CD4-positive, alpha-beta T cell (primary cell): ENCODE results near the gene DHPS. TPM values are rescaled to one million over a fixed set of nuclear protein-coding genes. Genes with fewer than 3 reads are reported as not detected.

Source experiments
- ATAC-seq: fragments of 200-7000 bp; cut with Tn5 transposase; one replicate; pipeline ENCODE4 v1.10.0; 2022; ENCODE audit warnings: mild to moderate bottlenecking; ENCODE audit not compliant: poor library complexity
- CTCF ChIA-PET: fragments of 350-600 bp; sonication (Branson Sonifier 250); formaldehyde crosslinking; loops from one replicate; lab custom pipeline; 2021; ENCODE audit warnings: antibody characterized with exemption, inconsistent platforms; lab: Charles Lee
- POLR2A ChIA-PET: fragments of 350-600 bp; sonication (Branson Sonifier 250); formaldehyde crosslinking; loops from one replicate; lab custom pipeline; 2021; ENCODE audit warnings: antibody characterized with exemption, inconsistent platforms; lab: Charles Lee
- DNase-seq, 14 experiments: peaks; one replicate each; pipeline ENCODE4 v3.0.0-alpha.2; 2013 to 2020; ENCODE audit warnings: mixed read lengths in 2 of 14
- H3K27ac ChIP-seq, 2 donors: one replicate each; pipeline versions ENCODE4 v1.5.1 to v1.7.0; 2013; ENCODE audit warnings: low read length in 2 of 2, low read depth in 1 of 2, mild to moderate bottlenecking in 1 of 2
- H3K27me3 ChIP-seq, 2 experiments: 1 replicate in 1 of 2; 2 replicates in 1 of 2; pipeline versions ENCODE4 v1.6.1 to v1.7.0; 2013; ENCODE audit warnings: low read length in 2 of 2, control low read depth in 1 of 2, mild to moderate bottlenecking in 1 of 2, moderate library complexity in 1 of 2; ENCODE audit not compliant: insufficient read depth in 2 of 2, control insufficient read depth in 1 of 2
- H3K36me3 ChIP-seq: one replicate; pipeline ENCODE4 v1.6.1; 2013; ENCODE audit warnings: low read length, control low read depth; ENCODE audit not compliant: insufficient read depth
- H3K4me1 ChIP-seq: one replicate; pipeline ENCODE4 v1.6.1; 2013; ENCODE audit warnings: low read length, control low read depth; ENCODE audit not compliant: insufficient read depth
- H3K4me3 ChIP-seq: one replicate; pipeline ENCODE4 v1.5.1; 2013; ENCODE audit warnings: mild to moderate bottlenecking, low read length, moderate library complexity
- H3K9me3 ChIP-seq, 2 experiments: 1 replicate in 1 of 2; 2 replicates in 1 of 2; pipeline versions ENCODE4 v1.6.1 to v1.7.0; 2013; ENCODE audit warnings: low read length in 2 of 2, mild to moderate bottlenecking in 2 of 2, control low read depth in 1 of 2, moderate library complexity in 1 of 2; ENCODE audit not compliant: control insufficient read depth in 1 of 2, insufficient read depth in 1 of 2
- H3K27ac Mint-ChIP-seq: one replicate; pipeline ENCODE4 v1.8.0; 2020; ENCODE audit warnings: mixed read lengths
- H3K27me3 Mint-ChIP-seq: one replicate; pipeline ENCODE4 v1.8.0; 2021; ENCODE audit warnings: mixed read lengths
- H3K36me3 Mint-ChIP-seq: one replicate; pipeline ENCODE4 v1.8.0; 2021; ENCODE audit warnings: low read depth, mixed read lengths
- H3K4me1 Mint-ChIP-seq: one replicate; pipeline ENCODE4 v1.8.0; 2021; ENCODE audit warnings: low read depth, mixed read lengths
- H3K4me3 Mint-ChIP-seq: one replicate; pipeline ENCODE4 v1.8.0; 2020; ENCODE audit warnings: mild to moderate bottlenecking, mixed read lengths
- H3K9me3 Mint-ChIP-seq: one replicate; pipeline ENCODE4 v1.8.0; 2020; ENCODE audit warnings: mixed read lengths
- intact Hi-C, 2 experiments: fragments of 100-400 bp; cut with DNase I in 1 of 2; cut with micrococcal nuclease in 1 of 2; formaldehyde crosslinking; loops; one replicate each; pipeline versions ENCODE4 v1.15.1 to v1.9.0; 2023 to 2025; cut with DNase I, micrococcal nuclease
- total RNA-seq, 174 experiments: library from RNA in 2 of 174; stranded (reverse) in 2 of 174; gene quantifications; one replicate each; pipeline ENCODE4 v1.2.3 and lab custom pipeline; 2021 to 2026
- TF ChIP-seq, protein P1 (sequence below): fragments of 200-600 bp; IDR thresholded peaks from one replicate; pipeline ENCODE4 v1.8.0; 2022; ENCODE audit warnings: antibody characterized with exemption, mild to moderate bottlenecking

DHPS gene
- total RNA-seq, 2 experiments from 2014 or later: 112 to 113 TPM

GRCh38 chr19:12696366-12697335 is 15.0 kb upstream of the DHPS start, which contains the start of gene FBXW9:
Gene FBXW9 (minus strand): TSS chr19:12696631. CDS start chr19:12696581, 50 bp downstream.
- peak; percentile 89 for ATAC-seq
- Histone ChIP-seq H3K4me3 (peak within 1 kb of the TSS; percentile 98), H3K9me3 (no peaks in the 10 kb centered on the region), H3K27ac (peak within 1 kb of the TSS; percentile 78 to 90), H3K36me3 (peaks cover 12% of the 10 kb centered on the region), H3K4me1 (peaks cover 23% of the 10 kb centered on the region), H3K27me3 (no peaks in the 10 kb centered on the region)
- intact Hi-C loops: loop anchor here (1.0 to 10.0 kb wide), 4 partner anchors 14 to 1192 kb away; partner anchors contain the start of genes DHPS (in 1 of the 2) and ZNF653 (in 1 of the 2)
- Mint-ChIP-seq H3K4me3 (peak within 1 kb of the TSS; percentile 92), H3K27ac (peak within 1 kb of the TSS; percentile 95), H3K27me3 (no peaks in the 10 kb centered on the region), H3K9me3 (no peaks in the 10 kb centered on the region), H3K4me1 (peaks cover 11% of the 10 kb centered on the region), H3K36me3 (peaks cover 27% of the 10 kb centered on the region)
- TF ChIP-seq, protein P1, sequence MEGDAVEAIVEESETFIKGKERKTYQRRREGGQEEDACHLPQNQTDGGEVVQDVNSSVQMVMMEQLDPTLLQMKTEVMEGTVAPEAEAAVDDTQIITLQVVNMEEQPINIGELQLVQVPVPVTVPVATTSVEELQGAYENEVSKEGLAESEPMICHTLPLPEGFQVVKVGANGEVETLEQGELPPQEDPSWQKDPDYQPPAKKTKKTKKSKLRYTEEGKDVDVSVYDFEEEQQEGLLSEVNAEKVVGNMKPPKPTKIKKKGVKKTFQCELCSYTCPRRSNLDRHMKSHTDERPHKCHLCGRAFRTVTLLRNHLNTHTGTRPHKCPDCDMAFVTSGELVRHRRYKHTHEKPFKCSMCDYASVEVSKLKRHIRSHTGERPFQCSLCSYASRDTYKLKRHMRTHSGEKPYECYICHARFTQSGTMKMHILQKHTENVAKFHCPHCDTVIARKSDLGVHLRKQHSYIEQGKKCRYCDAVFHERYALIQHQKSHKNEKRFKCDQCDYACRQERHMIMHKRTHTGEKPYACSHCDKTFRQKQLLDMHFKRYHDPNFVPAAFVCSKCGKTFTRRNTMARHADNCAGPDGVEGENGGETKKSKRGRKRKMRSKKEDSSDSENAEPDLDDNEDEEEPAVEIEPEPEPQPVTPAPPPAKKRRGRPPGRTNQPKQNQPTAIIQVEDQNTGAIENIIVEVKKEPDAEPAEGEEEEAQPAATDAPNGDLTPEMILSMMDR: no peak
- CTCF ChIA-PET: interaction anchor here (0.7 to 1.9 kb wide), 5 partner anchors 25 to 1440 kb away, joined by 3 to 4 read pairs (median 4); partner anchors contain the start of gene ASF1B
- POLR2A ChIA-PET: interaction anchor here (0.7 to 2.7 kb wide), 7 partner anchors 15 to 1996 kb away, joined by 3 to 27 read pairs (median 6); partner anchors contain the start of genes DHPS, GET3, QTRT1 and ZNF791
- DNase-seq: peak; percentile 93 to 99 (median 98)

DNA sequence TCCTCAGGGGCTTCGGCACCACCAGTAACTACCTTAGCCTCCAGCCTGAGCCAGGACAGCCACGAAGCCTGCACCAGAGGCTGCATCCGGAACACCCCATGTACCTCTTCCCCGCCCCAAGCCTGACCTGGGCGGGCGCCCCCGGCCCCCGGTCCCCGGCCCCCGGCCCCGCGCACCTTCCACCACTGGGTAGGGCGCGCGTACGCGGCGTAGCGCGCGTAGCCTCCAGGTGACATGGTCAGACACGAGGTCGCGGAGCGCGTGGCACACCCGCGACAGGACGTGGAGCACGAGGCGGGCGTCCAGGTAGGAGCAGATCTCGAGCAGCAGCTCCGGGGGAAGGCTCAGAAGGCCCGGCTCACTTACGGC is 14.3 kb upstream of the DHPS start:
- H3K4me1 ChIP-seq: peaks cover 23% of the 10 kb centered on the region
- peak overlapping the region; percentile 98 for H3K4me3 ChIP-seq
- H3K36me3 Mint-ChIP-seq: peaks cover 21% of the 10 kb centered on the region
- CTCF ChIA-PET: interaction anchor here (0.7 to 1.9 kb wide), 4 partner anchors 24 to 82 kb away, joined by 3 to 4 read pairs (median 4); no protein-coding TSS in a partner anchor
- TF ChIP-seq, protein P1: no peak
- H3K27me3 ChIP-seq: no peaks in the 10 kb centered on the region
- peaks cover 6% of the 10 kb centered on the region for H3K36me3 ChIP-seq
- H3K4me3 Mint-ChIP-seq: peak overlapping the region; percentile 92
- H3K27ac Mint-ChIP-seq: peak overlapping the region; percentile 95
- DNase-seq (peak in 1 of 14 experiments; percentile 8), ATAC-seq (peak; percentile 40)
- H3K9me3 Mint-ChIP-seq: no peaks in the 10 kb centered on the region
- intact Hi-C loops: loop anchor here (1.0 to 10.0 kb wide), 4 partner anchors 14 to 1191 kb away; partner anchors contain the start of genes DHPS (in 1 of the 2) and ZNF653 (in 1 of the 2)
- peaks cover 11% of the 10 kb centered on the region for H3K4me1 Mint-ChIP-seq
- no peaks in the 10 kb centered on the region for H3K9me3 ChIP-seq
- H3K27ac ChIP-seq: peak overlapping the region in 1 of 2 donors; percentile 90
- POLR2A ChIA-PET: interaction anchor here (1.0 to 2.7 kb wide), 6 partner anchors 15 to 84 kb away, joined by 3 to 27 read pairs (median 6); partner anchors contain the start of genes DHPS, GET3 and ZNF791
- no peaks in the 10 kb centered on the region for H3K27me3 Mint-ChIP-seq

DNA sequence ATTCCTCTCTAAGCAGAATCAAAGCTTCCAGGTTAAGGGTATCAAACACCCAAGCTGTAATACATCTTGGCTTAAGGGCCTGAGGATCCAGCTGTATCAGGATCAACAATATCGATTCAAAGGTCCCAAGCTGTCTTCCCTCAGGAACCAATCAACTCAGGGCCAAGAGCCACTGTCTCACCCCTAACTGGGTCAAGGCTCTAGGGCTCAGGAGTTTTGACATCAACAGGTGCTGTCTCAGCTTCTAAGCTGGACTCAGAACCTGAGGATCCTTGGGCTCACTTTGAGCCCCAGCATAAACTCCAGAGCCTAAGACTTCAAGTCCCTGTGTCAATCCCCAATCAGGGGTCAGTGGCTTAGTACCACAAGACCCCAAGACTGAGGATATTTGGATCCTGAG is 13.8 kb upstream of the DHPS start:
- no peak overlapping the region for H3K27ac ChIP-seq
- TF ChIP-seq, protein P1: no peak
- Mint-ChIP-seq H3K9me3 (no peaks in the 10 kb centered on the region), H3K27me3 (no peaks in the 10 kb centered on the region), H3K4me1 (peaks cover 11% of the 10 kb centered on the region), H3K36me3 (peaks cover 16% of the 10 kb centered on the region), H3K4me3 (peak overlapping the region; percentile 79), H3K27ac (no peak overlapping the region)
- H3K9me3 ChIP-seq: no peaks in the 10 kb centered on the region
- no peak for ATAC-seq
- DNase-seq: no peak
- peak overlapping the region; percentile 98 for H3K4me3 ChIP-seq
- H3K4me1 ChIP-seq: peaks cover 23% of the 10 kb centered on the region
- peaks cover 2% of the 10 kb centered on the region for H3K36me3 ChIP-seq
- POLR2A ChIA-PET: interaction anchor here (2.1 to 2.7 kb wide), 2 partner anchors 14 to 27 kb away, joined by 12 to 27 read pairs; partner anchors contain the start of gene DHPS
- no peaks in the 10 kb centered on the region for H3K27me3 ChIP-seq
- intact Hi-C loops: loop anchor here in 1 of 2 experiments (10.0 kb wide), 1 partner anchor 1191 kb away; the partner anchor contains the start of gene ZNF653
- CTCF ChIA-PET: interaction anchor here (1.0 kb wide), 1 partner anchor 82 kb away, joined by 3 read pairs; no protein-coding TSS in a partner anchor
